ENCODE measurements around the gene NF1.

DNA sequence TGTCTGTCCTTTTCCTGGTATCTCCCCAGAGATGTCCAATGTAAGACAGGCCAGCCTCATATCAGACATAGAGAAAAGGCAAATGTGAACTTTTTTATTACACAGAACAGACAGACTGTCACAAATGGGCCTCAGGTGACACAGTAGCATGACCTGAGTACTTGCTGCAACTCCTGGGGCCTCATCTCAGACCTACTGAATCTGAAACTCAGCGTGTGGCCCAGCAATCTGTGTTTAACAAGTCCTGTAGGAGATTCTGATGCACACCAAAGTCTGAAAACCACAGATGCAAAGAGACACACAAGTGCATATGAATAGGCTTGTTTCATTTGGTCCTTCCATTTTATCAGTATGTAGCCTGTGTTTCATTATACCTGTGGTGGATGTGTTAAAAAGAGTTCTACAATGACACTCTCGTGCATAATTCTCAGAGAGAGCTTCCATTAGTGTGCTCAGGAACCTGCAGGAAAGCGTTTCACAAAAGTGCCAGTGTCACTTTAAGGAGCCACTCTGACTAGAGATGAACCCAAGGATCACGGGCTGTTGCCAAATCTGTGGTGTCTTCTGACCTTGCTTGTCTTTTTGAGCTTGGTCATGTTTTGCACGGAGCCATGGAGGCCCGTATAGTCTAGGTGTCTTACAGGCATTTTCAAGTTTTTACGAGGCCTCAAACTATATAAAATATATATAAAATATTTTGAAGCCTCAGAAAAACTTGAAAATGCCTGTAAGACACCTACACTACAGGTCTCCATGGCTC lies 33.8 kb upstream of the NF1 start:
- TF ChIP-seq CTCF (IDR thresholded peaks at IDR 0.05; ENCODE audit: low read length) (no peak), EZH2 (IDR thresholded peaks at IDR 0.05; ENCODE audit: borderline replicate concordance, low read length) (no peak)
